ENCODE data around the gene DPY19L3. TPM values are rescaled to one million over a fixed set of nuclear protein-coding genes. Genes with fewer than 3 reads are reported as not detected.

Gene DPY19L3
- total RNA-seq, 2 experiments from 2014 or later: 10.4 to 12.4 TPM

DNA sequence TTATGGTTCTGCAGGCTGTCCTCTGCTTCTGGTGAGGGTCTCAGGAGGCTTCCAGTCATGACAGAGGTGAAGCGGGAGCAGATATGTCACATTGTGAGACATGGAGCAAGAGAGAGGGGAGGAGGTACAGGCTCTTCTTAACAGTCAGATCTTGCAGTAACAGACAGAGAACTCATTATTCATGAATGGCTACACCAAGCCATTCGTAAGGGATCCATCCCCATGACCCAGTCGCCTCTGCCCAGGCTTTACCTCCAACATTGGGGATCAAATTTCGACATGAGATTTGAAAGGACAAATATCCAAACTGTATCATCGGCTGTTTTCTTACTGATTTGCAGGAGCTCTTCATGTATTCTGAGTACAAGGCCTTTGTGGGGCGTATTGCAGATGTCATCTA, 38.5 kb upstream of the DPY19L3 start:
- Mint-ChIP-seq H3K4me3 (no peak overlapping the region), H3K27me3 (no peaks in the 10 kb centered on the region), H3K36me3 (ENCODE audit: low read depth) (peaks cover 73% of the 10 kb centered on the region), H3K27ac (peak overlapping the region; percentile 35), H3K9me3 (no peaks in the 10 kb centered on the region), H3K4me1 (ENCODE audit: low read depth) (peaks cover 55% of the 10 kb centered on the region)
- ChIA-PET CTCF (no interaction called here), POLR2A (interaction anchor here (1.6 kb wide), 1 partner anchor 22 kb away, joined by 4 read pairs; the partner anchor contains the start of gene ZNF507)
- no peak for DNase-seq
- TF ChIP-seq CTCF (IDR thresholded peaks at IDR 0.05): no peak
- no peak for ATAC-seq
- intact Hi-C loops (cut with micrococcal nuclease): no loop called here

DNA sequence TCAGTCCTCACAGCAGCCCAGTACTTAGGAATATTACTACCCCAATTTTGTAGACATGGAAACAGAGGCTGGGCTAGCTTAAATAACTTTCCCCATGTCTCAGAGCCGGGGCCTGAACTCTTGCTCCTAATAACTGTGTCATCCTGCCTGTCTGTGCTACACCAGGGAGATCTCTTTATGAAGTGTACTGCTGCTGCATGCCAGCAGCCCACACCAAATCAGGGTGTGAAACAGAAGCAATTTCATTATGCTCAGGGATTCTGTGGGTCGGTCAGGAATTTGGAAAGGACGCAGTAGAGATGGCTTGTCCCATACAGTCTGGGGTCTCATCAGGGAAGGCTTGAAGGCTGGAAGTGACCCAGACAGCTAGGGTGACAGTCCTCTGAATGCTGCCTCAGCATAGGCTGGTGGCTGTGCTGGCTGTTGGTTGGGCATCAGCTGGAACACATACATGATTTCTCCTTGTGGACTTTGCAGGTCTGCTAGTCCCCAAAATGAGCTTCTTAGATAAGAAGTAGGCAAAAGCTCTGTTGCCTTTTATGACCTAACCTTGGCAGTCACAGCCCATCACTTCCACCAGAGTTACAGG, 37.5 kb upstream of the DPY19L3 start:
- DNase-seq: no peak
- intact Hi-C loops (cut with micrococcal nuclease): no loop called here
- Mint-ChIP-seq H3K4me1 (ENCODE audit: low read depth) (peaks cover 46% of the 10 kb centered on the region), H3K27ac (peak overlapping the region; percentile 6), H3K4me3 (no peak overlapping the region), H3K9me3 (no peaks in the 10 kb centered on the region), H3K36me3 (ENCODE audit: low read depth) (peaks cover 76% of the 10 kb centered on the region), H3K27me3 (no peaks in the 10 kb centered on the region)
- ChIA-PET POLR2A (interaction anchor here (0.9 kb wide), 1 partner anchor 10 kb away, joined by 4 read pairs; no protein-coding TSS in a partner anchor), CTCF (interaction anchor here (0.7 to 1.4 kb wide), 3 partner anchors 9 to 16 kb away, joined by 3 to 4 read pairs (median 3); no protein-coding TSS in a partner anchor)
- no peak for ATAC-seq
- no peak for TF ChIP-seq CTCF (IDR thresholded peaks at IDR 0.05)

GRCh38 chr19:32368787-32369186, 36.8 kb upstream of the DPY19L3 start:
- Mint-ChIP-seq H3K4me3 (no peak overlapping the region), H3K9me3 (no peaks in the 10 kb centered on the region), H3K4me1 (ENCODE audit: low read depth) (peaks cover 41% of the 10 kb centered on the region), H3K27ac (no peak overlapping the region), H3K36me3 (ENCODE audit: low read depth) (peaks cover 78% of the 10 kb centered on the region), H3K27me3 (no peaks in the 10 kb centered on the region)
- ChIA-PET POLR2A (interaction anchor here (0.9 kb wide), 1 partner anchor 10 kb away, joined by 4 read pairs; no protein-coding TSS in a partner anchor), CTCF (interaction anchor here (1.0 to 1.4 kb wide), 2 partner anchors 9 to 17 kb away, joined by 3 to 4 read pairs; no protein-coding TSS in a partner anchor)
- TF ChIP-seq CTCF (IDR thresholded peaks at IDR 0.05): no peak
- intact Hi-C loops (cut with micrococcal nuclease): no loop called here
- ATAC-seq (no peak), DNase-seq (no peak)

GRCh38 chr19:32372726-32373517, 32.6 kb upstream of the DPY19L3 start:
- Mint-ChIP-seq H3K9me3 (no peaks in the 10 kb centered on the region), H3K4me3 (no peak overlapping the region), H3K27ac (no peak overlapping the region), H3K27me3 (no peaks in the 10 kb centered on the region), H3K36me3 (ENCODE audit: low read depth) (peaks cover 53% of the 10 kb centered on the region), H3K4me1 (ENCODE audit: low read depth) (peaks cover 10% of the 10 kb centered on the region)
- POLR2A ChIA-PET: no interaction called here
- no peak for TF ChIP-seq CTCF (IDR thresholded peaks at IDR 0.05)
- ATAC-seq (no peak), DNase-seq (no peak)
- CTCF ChIA-PET: no interaction called here
- intact Hi-C loops (cut with micrococcal nuclease): no loop called here
